Fibroblast of the aortic adventitia (primary cell): ENCODE data around the gene DHRS3. TPM values are rescaled to one million over a fixed set of nuclear protein-coding genes. Genes with fewer than 3 reads are reported as not detected.

Experiments used
- DNase-seq: peaks from one replicate; pipeline ENCODE4 v3.0.0-alpha.2; 2010; ENCODE audit warnings: low read depth
- H3K4me3 ChIP-seq: 2 replicates; pipeline ENCODE4 v1.5.1; 2011; ENCODE audit warnings: low read depth, mild to moderate bottlenecking, control low read depth, low read length, moderate library complexity
- total RNA-seq: library from RNA; depleted of rRNA; stranded (reverse); fragments of >200 nt; gene quantifications from 2 replicates; pipeline ENCODE4 v1.2.3, GENCODE V29; 2012; ENCODE audit warnings: low replicate concordance
- TF ChIP-seq, protein P1 (sequence below): IDR thresholded peaks from 2 replicates; pipeline ENCODE4 v1.5.1; 2011; ENCODE audit warnings: mild to moderate bottlenecking, low read length, control low read depth, inconsistent platforms; ENCODE audit not compliant: insufficient read depth

Gene DHRS3
- total RNA-seq, 1 donor = 114 TPM

DNA sequence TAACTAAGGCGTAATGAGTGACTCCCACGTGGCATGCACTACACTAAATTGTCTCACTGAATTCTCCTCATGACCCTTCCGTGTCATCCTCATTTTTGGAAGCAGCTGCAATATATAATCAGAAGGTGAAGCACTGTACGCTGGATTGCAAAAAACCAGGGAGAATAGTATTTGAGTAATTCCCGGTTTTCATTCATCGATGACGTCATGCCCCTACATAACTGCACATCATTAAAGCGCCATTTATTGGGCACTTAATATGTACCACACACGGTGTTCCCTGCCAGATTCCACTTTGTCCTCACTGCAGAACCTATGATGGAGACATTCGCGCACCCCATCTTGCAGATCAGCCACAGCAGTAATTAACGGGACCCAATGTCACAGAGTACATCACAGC is 41.0 kb downstream of the DHRS3 start:
- no peak overlapping the region for H3K4me3 ChIP-seq
- TF ChIP-seq, protein P1, sequence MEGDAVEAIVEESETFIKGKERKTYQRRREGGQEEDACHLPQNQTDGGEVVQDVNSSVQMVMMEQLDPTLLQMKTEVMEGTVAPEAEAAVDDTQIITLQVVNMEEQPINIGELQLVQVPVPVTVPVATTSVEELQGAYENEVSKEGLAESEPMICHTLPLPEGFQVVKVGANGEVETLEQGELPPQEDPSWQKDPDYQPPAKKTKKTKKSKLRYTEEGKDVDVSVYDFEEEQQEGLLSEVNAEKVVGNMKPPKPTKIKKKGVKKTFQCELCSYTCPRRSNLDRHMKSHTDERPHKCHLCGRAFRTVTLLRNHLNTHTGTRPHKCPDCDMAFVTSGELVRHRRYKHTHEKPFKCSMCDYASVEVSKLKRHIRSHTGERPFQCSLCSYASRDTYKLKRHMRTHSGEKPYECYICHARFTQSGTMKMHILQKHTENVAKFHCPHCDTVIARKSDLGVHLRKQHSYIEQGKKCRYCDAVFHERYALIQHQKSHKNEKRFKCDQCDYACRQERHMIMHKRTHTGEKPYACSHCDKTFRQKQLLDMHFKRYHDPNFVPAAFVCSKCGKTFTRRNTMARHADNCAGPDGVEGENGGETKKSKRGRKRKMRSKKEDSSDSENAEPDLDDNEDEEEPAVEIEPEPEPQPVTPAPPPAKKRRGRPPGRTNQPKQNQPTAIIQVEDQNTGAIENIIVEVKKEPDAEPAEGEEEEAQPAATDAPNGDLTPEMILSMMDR = no peak
- no peak for DNase-seq

DNA sequence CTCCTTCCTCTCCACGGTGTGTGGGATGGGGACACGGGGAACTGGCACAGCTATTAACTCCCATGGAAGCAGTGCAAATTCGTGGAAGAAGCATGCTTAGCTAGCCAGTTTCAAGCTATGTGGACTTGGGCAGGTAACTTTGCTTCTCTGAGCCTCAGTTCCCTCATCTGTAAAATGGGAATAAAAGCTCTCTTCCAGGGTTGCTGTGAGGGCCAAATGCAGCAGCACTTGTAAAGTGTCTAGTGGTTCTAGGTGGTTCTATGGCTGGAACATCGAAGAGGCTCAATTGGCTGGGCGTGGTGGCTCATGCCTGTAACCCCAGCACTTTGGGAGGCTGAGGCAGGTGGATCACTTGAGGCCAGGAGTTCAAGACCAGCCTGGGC is 43.3 kb downstream of the DHRS3 start:
- no peak overlapping the region for H3K4me3 ChIP-seq
- DNase-seq = no peak
- TF ChIP-seq, protein P1 = no peak

DNA sequence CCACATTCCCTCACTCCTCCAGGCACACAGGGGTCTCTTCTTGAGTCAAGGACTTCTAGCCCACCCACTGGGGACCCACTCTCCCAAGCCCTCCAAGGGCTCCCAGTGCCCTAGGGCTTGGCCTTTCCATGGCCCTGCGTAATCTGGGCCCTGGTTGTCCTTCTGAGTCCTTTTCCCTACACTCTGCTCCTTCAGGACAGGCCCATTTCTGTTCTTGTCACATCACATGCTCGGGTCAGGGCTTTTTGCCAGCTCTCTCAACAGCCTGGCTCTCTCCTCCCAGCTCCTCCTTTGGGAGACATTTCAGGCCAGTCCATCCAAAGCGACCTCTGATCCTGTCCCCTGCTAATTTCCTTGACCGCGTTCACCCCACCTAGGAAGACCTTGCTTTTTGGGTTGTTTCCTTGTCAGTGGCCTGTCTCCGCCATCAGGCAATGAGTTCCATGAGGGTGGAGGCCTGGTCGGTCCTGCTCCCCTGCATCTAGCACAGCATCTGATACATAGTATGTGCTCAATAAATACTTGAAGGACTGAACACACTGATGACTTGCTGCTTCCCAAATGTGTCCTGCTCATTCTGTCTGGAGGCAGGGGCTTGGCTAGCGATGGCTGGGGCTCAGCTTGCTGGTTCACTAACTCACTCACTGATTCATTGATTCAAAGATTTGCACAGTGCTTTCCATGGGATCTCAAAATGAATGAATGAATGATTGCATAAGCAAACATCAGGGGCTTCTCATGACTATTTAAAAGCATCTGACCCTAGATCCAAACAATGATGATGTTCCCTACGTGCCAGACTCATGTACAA is 44.8 kb downstream of the DHRS3 start:
- H3K4me3 ChIP-seq = no peak overlapping the region
- TF ChIP-seq, protein P1 = no peak
- DNase-seq = no peak

DNA sequence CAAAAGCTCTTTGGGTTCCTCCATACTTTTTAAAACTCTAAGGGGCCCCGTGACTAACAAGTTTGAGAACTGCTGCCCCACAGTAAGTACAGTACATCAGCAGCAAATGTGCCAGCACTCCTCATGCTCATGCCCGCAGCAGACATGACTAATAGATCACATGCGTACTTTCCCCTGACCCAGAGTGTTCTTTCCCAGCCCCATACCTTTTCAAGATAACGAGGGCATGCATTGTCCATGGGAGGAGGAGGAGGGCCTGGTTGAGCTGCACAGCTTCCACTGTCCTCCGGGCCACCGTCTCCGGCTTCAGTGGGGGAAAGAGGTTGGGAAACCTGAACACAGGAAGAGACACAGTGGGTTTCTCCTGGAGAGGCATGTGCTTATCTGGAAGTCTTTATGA is 45.5 kb downstream of the DHRS3 start:
- no peak overlapping the region for H3K4me3 ChIP-seq
- TF ChIP-seq, protein P1 = no peak
- DNase-seq = no peak

DNA sequence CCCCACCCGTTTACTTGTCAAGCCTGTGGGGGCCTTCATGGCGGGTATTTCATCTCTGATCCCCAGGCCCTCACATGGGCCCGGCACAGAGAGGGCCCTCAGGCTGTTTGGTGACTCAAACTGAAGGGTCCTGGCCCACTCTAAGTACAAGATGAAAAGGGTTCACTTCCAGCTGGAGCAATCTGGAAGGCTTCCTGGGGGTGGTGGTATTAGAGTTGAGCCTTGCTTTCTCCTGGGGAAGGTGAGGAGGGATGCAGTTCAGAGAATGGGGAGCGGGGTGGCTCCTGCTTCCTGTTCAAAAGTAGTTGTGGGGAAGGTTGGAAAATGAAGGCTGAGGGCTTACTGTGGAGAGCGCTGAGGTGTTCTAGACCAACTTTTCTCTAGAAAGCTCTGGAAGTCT is 47.7 kb downstream of the DHRS3 start:
- no peak overlapping the region for H3K4me3 ChIP-seq
- no peak for DNase-seq
- TF ChIP-seq, protein P1 = no peak

DNA sequence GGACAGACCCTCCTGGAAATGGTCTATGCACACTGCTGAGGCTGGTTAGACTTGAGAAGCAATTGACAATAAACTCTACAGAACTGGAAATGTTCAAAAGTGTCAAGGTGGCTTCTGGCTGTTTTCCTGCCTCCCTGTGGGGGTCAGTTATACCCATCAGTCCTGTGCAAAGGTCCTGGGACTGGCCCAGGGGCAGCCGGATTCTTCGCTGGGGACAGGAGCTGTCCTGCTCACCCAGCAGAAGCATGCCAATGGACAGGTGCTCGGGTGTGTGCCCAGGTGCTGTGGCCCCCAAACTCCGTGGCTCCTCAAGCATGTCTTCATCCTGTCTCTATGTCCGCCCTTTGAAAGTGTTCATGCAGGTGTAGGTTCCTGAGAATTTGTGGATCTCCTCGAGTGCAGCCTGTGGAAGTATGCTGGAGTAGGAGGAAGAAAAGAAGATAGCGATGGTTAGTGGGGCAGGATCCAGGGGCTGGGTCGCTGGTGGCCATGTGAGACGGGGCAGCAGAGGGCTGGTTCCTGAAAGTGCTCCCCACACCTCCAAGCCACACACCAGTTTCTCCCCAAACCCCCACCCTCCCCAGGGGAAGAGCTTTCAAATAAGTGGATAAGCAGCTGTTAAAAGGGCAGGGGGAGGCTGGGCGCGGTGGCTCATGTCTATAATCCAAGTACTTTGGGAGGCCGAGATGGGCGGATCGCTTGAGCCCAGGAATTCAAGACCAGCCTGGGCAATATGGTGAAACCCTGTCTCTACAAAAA is 49.8 kb downstream of the DHRS3 start:
- DNase-seq = no peak
- TF ChIP-seq, protein P1 = no peak
- no peak overlapping the region for H3K4me3 ChIP-seq
